ENCODE measurements around the gene MAPK8IP1. TPM values are rescaled to one million over a fixed set of nuclear protein-coding genes. Genes with fewer than 3 reads are reported as not detected.

MAPK8IP1 gene
- total and polyA plus RNA-seq, 2 donors (not counting 3 experiments of a cell fraction or from before 2014, with no cell fraction given), result 4.1 to 4.8 TPM

- H3K9me3 ChIP-seq (replicated peaks; ENCODE audit: control insufficient read depth, insufficient read depth, low read length), result no peaks in the 10 kb centered on the region
- H3K79me2 ChIP-seq (ENCODE audit: control insufficient read depth, insufficient read depth, low read length), result no peaks in the 10 kb centered on the region
- ChIA-PET CTCF (no interaction called here), POLR2A (no interaction called here)
- H2AFZ ChIP-seq (ENCODE audit: low read depth, low read length), result no peak overlapping the region
- no peaks in the 10 kb centered on the region for H3K4me1 ChIP-seq (ENCODE audit: control insufficient read depth, extremely low read depth, insufficient read depth, low read length)
- dilution Hi-C loops (cut with MboI; ENCODE audit: extremely low pct_ligation_motif_present, low sequenced_read_pairs), result no loop called here
- intact Hi-C loops (cut with micrococcal nuclease), result no loop called here
- H3K36me3 ChIP-seq (ENCODE audit: control insufficient read depth in 2 of 2, extremely low read depth in 1 of 2, insufficient read depth in 2 of 2, low read length in 2 of 2), result peaks cover 0 to 45% of the 10 kb centered on the region in 2 experiments
- H3K27me3 ChIP-seq (ENCODE audit: control insufficient read depth in 2 of 2, insufficient read depth in 2 of 2, low read length in 2 of 2), result no peaks in the 10 kb centered on the region
- TF ChIP-seq FOS (IDR thresholded peaks at IDR 0.05; ENCODE audit: borderline replicate concordance, insufficient read depth, low read length) (no peak), GATA2 (IDR thresholded peaks at IDR 0.05; ENCODE audit: insufficient read depth, insufficient read length, low read depth, low read length) (no peak), JUN (IDR thresholded peaks at IDR 0.05; ENCODE audit: borderline replicate concordance, insufficient read depth, insufficient read length, low read depth) (no peak), POLR2A (IDR thresholded peaks at IDR 0.05; ENCODE audit: low read depth, low read length) (no peak), MYC (IDR thresholded peaks at IDR 0.05; ENCODE audit: low read depth, low read length) (no peak), EZH2 (IDR thresholded peaks at IDR 0.05; ENCODE audit: borderline replicate concordance, low read depth, low read length, severe bottlenecking) (no peak), POLR2AphosphoS5 (IDR thresholded peaks at IDR 0.05; ENCODE audit: insufficient read depth, low read depth, low read length) (no peak), MAX (IDR thresholded peaks at IDR 0.05; ENCODE audit: insufficient read depth, insufficient read length) (no peak)
- TF ChIP-seq, protein P1, sequence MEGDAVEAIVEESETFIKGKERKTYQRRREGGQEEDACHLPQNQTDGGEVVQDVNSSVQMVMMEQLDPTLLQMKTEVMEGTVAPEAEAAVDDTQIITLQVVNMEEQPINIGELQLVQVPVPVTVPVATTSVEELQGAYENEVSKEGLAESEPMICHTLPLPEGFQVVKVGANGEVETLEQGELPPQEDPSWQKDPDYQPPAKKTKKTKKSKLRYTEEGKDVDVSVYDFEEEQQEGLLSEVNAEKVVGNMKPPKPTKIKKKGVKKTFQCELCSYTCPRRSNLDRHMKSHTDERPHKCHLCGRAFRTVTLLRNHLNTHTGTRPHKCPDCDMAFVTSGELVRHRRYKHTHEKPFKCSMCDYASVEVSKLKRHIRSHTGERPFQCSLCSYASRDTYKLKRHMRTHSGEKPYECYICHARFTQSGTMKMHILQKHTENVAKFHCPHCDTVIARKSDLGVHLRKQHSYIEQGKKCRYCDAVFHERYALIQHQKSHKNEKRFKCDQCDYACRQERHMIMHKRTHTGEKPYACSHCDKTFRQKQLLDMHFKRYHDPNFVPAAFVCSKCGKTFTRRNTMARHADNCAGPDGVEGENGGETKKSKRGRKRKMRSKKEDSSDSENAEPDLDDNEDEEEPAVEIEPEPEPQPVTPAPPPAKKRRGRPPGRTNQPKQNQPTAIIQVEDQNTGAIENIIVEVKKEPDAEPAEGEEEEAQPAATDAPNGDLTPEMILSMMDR (IDR thresholded peaks at IDR 0.05; ENCODE audit: extremely low read depth in 1 of 2, insufficient read depth in 1 of 2, low read depth in 1 of 2, low read length in 2 of 2), result no peak
- FAIRE-seq (no peak), DNase-seq (ENCODE audit: low read depth, low spot score) (no peak)
- no peak overlapping the region for H3K4me3 ChIP-seq (replicated peaks in 1 of 3; ENCODE audit: insufficient read depth in 1 of 3, low read depth in 1 of 3, low read length in 3 of 3)
- no peaks in the 10 kb centered on the region for H4K20me1 ChIP-seq (replicated peaks; ENCODE audit: control insufficient read depth, extremely low read depth, insufficient read depth, low read length)
- H3K4me2 ChIP-seq (ENCODE audit: insufficient read depth, low read length), result no peak overlapping the region
- no peak overlapping the region for H3K27ac ChIP-seq (ENCODE audit: insufficient read depth, low read depth, low read length)
- BruUV-seq (replicated peaks), result no TSS peak
- H3K9ac ChIP-seq (replicated peaks; ENCODE audit: extremely low read depth, insufficient read depth, low read length), result no peak overlapping the region
- no peaks in the 10 kb centered on the region for H3K9me1 ChIP-seq (replicated peaks; ENCODE audit: control insufficient read depth, extremely low read depth, insufficient read depth, low read length)
Observed at GRCh38 chr11:45910623-45911022, 25.2 kb downstream of the MAPK8IP1 start.
